Measurements from ENCODE around the gene DCAF6. TPM values are rescaled to one million over a fixed set of nuclear protein-coding genes. Genes with fewer than 3 reads are reported as not detected.
A peak's percentile ranks its signal among the peaks of the same experiment; 100 is the strongest.

The DCAF6 gene
- total and polyA plus RNA-seq, 7 donors = 71.0 to 396 (median 316) TPM

DNA sequence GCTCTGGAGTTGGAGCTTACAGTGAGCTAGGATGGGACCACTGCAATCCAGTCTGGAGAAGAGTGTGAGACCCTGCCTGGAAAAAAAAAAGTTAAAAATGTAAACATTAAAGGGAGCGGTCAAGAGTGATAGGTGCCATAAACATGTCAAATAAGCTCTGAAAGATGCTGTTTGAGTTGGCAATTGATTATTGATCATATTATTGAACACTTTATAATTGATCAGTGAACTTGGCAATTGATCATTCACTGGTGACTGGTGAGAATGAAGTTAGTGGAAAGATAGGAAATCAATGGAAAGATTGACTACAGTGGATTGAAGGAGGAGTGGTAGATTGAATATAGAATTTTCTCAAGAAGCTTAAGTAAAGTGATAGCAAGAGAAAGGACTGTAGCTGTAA, 64.7 kb downstream of the DCAF6 start:
- ATAC-seq (no peak), DNase-seq (no peak)
- H3K36me3 ChIP-seq (ENCODE audit: insufficient read depth in 1 of 2, low read depth in 1 of 2) = peaks cover 0 to 66% of the 10 kb centered on the region in 2 donors
- TF ChIP-seq, protein P1, sequence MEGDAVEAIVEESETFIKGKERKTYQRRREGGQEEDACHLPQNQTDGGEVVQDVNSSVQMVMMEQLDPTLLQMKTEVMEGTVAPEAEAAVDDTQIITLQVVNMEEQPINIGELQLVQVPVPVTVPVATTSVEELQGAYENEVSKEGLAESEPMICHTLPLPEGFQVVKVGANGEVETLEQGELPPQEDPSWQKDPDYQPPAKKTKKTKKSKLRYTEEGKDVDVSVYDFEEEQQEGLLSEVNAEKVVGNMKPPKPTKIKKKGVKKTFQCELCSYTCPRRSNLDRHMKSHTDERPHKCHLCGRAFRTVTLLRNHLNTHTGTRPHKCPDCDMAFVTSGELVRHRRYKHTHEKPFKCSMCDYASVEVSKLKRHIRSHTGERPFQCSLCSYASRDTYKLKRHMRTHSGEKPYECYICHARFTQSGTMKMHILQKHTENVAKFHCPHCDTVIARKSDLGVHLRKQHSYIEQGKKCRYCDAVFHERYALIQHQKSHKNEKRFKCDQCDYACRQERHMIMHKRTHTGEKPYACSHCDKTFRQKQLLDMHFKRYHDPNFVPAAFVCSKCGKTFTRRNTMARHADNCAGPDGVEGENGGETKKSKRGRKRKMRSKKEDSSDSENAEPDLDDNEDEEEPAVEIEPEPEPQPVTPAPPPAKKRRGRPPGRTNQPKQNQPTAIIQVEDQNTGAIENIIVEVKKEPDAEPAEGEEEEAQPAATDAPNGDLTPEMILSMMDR (IDR thresholded peaks at IDR 0.05) = no peak
- H3K27me3 ChIP-seq (ENCODE audit: insufficient read depth in 3 of 3, low read length in 2 of 3) = no peaks in the 10 kb centered on the region
- intact Hi-C loops (cut with DNase I) = no loop called here
- H3K27ac ChIP-seq = no peak overlapping the region
- no peak overlapping the region for H3K4me3 ChIP-seq
- H3K9me3 ChIP-seq = no peaks in the 10 kb centered on the region
- 97 to 99% (median 97%) methylated on average over 1 of the region's 1 CpG for WGBS, 3 donors
- no peaks in the 10 kb centered on the region for H3K4me1 ChIP-seq

DNA sequence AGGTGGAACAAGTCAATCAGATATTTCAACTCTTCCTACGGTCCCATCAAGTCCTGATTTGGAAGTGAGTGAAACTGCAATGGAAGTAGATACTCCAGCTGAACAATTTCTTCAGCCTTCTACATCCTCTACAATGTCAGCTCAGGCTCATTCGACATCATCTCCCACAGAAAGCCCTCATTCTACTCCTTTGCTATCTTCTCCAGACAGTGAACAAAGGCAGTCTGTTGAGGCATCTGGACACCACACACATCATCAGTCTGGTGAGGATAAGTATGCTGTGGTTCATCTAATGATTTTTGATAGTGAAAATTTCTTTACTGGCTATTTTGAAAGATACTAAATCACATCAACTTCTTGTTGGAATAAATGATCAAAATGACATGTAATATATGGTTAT, 68.0 kb downstream of the DCAF6 start:
- TF ChIP-seq, protein P1 (IDR thresholded peaks at IDR 0.05) = no peak
- H3K9me3 ChIP-seq = no peaks in the 10 kb centered on the region
- WGBS, 3 donors = 95 to 97% (median 95%) methylated on average over 2 of the region's 2 CpGs
- no peak overlapping the region for H3K4me3 ChIP-seq
- no peak overlapping the region for H3K27ac ChIP-seq
- H3K27me3 ChIP-seq (ENCODE audit: insufficient read depth in 3 of 3, low read length in 2 of 3) = no peaks in the 10 kb centered on the region
- DNase-seq (no peak), ATAC-seq (peak in 1 of 4 donors; percentile 32)
- peaks cover 3 to 68% of the 10 kb centered on the region in 2 donors for H3K36me3 ChIP-seq (ENCODE audit: insufficient read depth in 1 of 2, low read depth in 1 of 2)
- no peaks in the 10 kb centered on the region for H3K4me1 ChIP-seq
- intact Hi-C loops (cut with DNase I) = no loop called here

DNA sequence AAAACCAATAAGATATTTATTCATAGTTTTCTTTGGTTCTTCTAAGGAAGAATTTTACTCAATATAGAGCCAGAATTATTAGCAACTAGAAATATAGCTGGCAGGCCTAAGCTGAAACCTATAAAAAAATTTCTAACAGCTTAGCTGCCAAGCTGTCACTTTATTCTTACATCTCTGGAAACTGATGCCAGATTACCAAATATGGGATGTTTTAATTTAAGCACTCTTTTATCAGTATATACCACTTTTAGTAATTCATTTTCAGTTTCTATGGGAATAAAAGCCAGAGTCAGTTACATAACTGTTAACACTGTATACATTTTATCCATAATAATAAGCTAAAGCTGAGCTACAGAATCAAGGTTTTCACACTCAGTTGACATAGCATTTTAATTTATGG, 69.0 kb downstream of the DCAF6 start:
- Histone ChIP-seq H3K36me3 (ENCODE audit: insufficient read depth in 1 of 2, low read depth in 1 of 2) (peaks cover 3 to 58% of the 10 kb centered on the region in 2 donors), H3K4me1 (no peaks in the 10 kb centered on the region), H3K9me3 (no peaks in the 10 kb centered on the region), H3K27ac (no peak overlapping the region), H3K27me3 (ENCODE audit: insufficient read depth in 3 of 3, low read length in 2 of 3) (no peaks in the 10 kb centered on the region), H3K4me3 (no peak overlapping the region)
- DNase-seq (no peak), ATAC-seq (no peak)
- intact Hi-C loops (cut with DNase I) = no loop called here
- TF ChIP-seq, protein P1 (IDR thresholded peaks at IDR 0.05) = no peak

DNA sequence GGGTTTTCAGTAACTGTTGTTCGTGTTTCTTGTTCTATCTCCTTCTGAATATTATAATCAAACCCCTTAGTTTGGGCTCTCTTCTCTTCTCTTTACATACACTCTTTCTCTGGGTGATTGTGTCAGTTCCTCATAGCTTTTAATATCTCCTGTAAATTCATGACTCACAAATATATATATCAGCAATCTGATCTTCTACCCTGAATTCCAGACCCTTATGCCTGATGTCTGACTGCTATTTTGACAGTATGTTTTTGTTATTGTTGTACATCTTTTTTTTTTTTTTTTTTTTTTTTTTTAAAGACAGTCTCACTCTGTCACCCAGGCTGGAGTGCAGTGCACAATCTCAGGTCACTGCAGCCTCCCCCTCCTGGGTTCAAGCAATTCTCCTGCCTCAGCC, 71.2 kb downstream of the DCAF6 start:
- H3K4me3 ChIP-seq = no peak overlapping the region
- H3K4me1 ChIP-seq = no peaks in the 10 kb centered on the region
- peaks cover 3 to 59% of the 10 kb centered on the region in 2 donors for H3K36me3 ChIP-seq (ENCODE audit: insufficient read depth in 1 of 2, low read depth in 1 of 2)

DNA sequence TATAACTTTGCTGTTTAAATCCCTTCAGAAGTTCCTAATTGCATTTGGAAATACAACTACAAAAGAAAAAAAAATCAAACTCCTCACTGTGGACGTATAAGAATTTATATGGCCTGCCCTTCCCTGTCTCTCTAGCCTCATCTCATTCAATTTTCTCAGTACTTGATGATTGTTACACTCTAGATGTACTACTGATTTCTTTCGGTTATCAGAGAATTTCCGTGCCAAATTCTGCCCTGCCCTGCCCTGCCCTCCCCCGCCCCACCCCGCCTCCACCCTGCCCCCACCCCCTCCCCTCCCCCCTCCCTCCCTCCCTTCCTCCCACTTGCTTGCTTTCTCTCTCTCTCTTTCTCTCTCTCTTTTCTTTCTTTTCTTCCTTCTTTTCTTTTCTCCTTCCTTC, 72.1 kb downstream of the DCAF6 start:
- ATAC-seq = no peak
- WGBS, 3 donors = 91 to 97% (median 93%) methylated on average over 5 of the region's 5 CpGs
- H3K4me3 ChIP-seq = no peak overlapping the region
- intact Hi-C loops (cut with DNase I) = no loop called here
- no peak overlapping the region for H3K27ac ChIP-seq
- DNase-seq = no peak
- no peaks in the 10 kb centered on the region for H3K27me3 ChIP-seq (ENCODE audit: insufficient read depth in 3 of 3, low read length in 2 of 3)
- H3K36me3 ChIP-seq (ENCODE audit: insufficient read depth in 1 of 2, low read depth in 1 of 2) = peaks cover 3 to 59% of the 10 kb centered on the region in 2 donors
- TF ChIP-seq, protein P1 (IDR thresholded peaks at IDR 0.05) = no peak
- H3K4me1 ChIP-seq = no peaks in the 10 kb centered on the region
- no peaks in the 10 kb centered on the region for H3K9me3 ChIP-seq

More for the DNA sequence above, 71.2 kb downstream of the DCAF6 start:
- intact Hi-C loops (cut with DNase I) = no loop called here
- TF ChIP-seq, protein P1 (IDR thresholded peaks at IDR 0.05) = no peak
- ATAC-seq = peak in 2 of 4 donors; percentile 53
- Histone ChIP-seq H3K27ac (peak overlapping the region; percentile 20), H3K9me3 (no peaks in the 10 kb centered on the region), H3K27me3 (ENCODE audit: insufficient read depth in 3 of 3, low read length in 2 of 3) (no peaks in the 10 kb centered on the region)
- 81 to 90% (median 87%) methylated on average over 1 of the region's 1 CpG for WGBS, 3 donors
- DNase-seq = no peak

All from psoas muscle (tissue), 8 donors.